ENCODE results near the gene ZNF800. TPM values are rescaled to one million over a fixed set of nuclear protein-coding genes. Genes with fewer than 3 reads are reported as not detected.

The ZNF800 gene
- total RNA-seq, 1 experiment from 2014 or later, result 21.4 TPM

GRCh38 chr7:127320974-127321373 lies 71.5 kb downstream of the ZNF800 start:
- in situ Hi-C loops (cut with HindIII; ENCODE audit: low pct_unique_long_range_greater_than_20kb, low sequenced_read_pairs), result no loop called here
- DNase-seq (ENCODE audit: low read depth, low spot score), result no peak

Other genes starting within 250 kb of the ZNF800 start
- gene GRM8, start 139.8 kb downstream of the ZNF800 start, total RNA-seq (2014; rRNA removed; shearing (Covaris generic)), result not detected in 2 replicates
- gene GCC1, start 192.9 kb upstream of the ZNF800 start, total RNA-seq (2014; rRNA removed; shearing (Covaris generic)), result 25.8 and 26.9 TPM in 2 replicates
- 138 and 147 TPM in 2 replicates for gene ARF5, start 195.7 kb upstream of the ZNF800 start, total RNA-seq (2014; rRNA removed; shearing (Covaris generic))
- 0.75 and 2.7 TPM in 2 replicates for gene FSCN3, start 201.0 kb upstream of the ZNF800 start, total RNA-seq (2014; rRNA removed; shearing (Covaris generic))
- gene PAX4, start 225.4 kb upstream of the ZNF800 start, total RNA-seq (2014; rRNA removed; shearing (Covaris generic)), result not detected in 2 replicates